ENCODE data around the gene DMGDH. TPM values are rescaled to one million over a fixed set of nuclear protein-coding genes. Genes with fewer than 3 reads are reported as not detected.

The DMGDH gene
- total and polyA plus RNA-seq, 10 of the 15 experiments (the other 5 are each of a cell fraction or from before 2014, with no cell fraction given): 0.22 to 1.5 (median 0.44) TPM; not detected in 3

DNA sequence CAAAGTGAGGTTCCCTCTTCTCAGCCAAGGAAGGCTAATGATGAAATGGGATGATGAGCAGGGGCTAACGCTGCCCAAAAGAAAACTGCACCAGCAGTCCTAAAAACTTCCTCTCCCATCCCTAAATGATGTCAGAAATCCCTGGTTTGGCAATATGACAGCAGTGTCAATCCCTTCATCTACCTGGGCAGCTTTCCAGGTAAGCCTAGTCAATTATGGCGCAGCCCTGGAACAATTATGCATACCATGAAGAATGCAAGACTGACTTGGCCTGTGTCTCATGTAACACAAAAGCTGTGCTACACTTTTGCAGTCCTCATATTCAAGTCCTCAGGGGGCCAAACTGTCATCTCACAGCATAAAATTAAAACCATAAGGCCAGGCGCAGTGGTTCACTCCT, 7.0 kb downstream of the DMGDH start:
- Histone ChIP-seq H3K4me1 (ENCODE audit: control insufficient read depth, insufficient read depth, low read length) (no peaks in the 10 kb centered on the region), H3K27ac (ENCODE audit: control insufficient read depth, insufficient read depth) (no peak overlapping the region), H3K9ac (ENCODE audit: control insufficient read depth, insufficient read depth, low read length) (no peak overlapping the region), H4K20me1 (ENCODE audit: control insufficient read depth, insufficient read depth) (no peaks in the 10 kb centered on the region), H3K4me2 (ENCODE audit: control insufficient read depth, insufficient read depth) (no peak overlapping the region), H3K79me2 (ENCODE audit: control insufficient read depth, insufficient read depth, low read length) (no peaks in the 10 kb centered on the region), H3K36me3 (ENCODE audit: control insufficient read depth in 2 of 2, insufficient read depth in 2 of 2, low read length in 1 of 2) (no peaks in the 10 kb centered on the region), H3K27me3 (replicated peaks in 1 of 2; ENCODE audit: control insufficient read depth in 2 of 2, insufficient read depth in 2 of 2, low read length in 1 of 2) (no peaks in the 10 kb centered on the region), H3K9me3 (replicated peaks; ENCODE audit: control insufficient read depth, insufficient read depth, low read length) (no peaks in the 10 kb centered on the region), H2AFZ (ENCODE audit: control insufficient read depth, low read depth, low read length) (no peak overlapping the region), H3K4me3 (no peak overlapping the region)
- in situ Hi-C loops (cut with MboI) (no loop called here), intact Hi-C loops (cut with micrococcal nuclease; ENCODE audit: unreplicated experiment) (no loop called here)
- ChIA-PET SMC1A (ENCODE audit: uncharacterized antibody, unreplicated experiment) (no interaction called here), POLR2A (no interaction called here), CTCF (interaction anchor here (1.1 to 1.6 kb wide), 3 partner anchors 14 to 70 kb away, joined by 4 to 6 read pairs (median 4); no protein-coding TSS in a partner anchor), RAD21 (ENCODE audit: unreplicated experiment) (no interaction called here)
- DNase-seq (ENCODE audit: low read depth, low spot score): no peak
- no peak for FAIRE-seq
- no TSS peak for BruUV-seq (replicated peaks)
- WGBS (ENCODE audit: insufficient coverage, insufficient replicate concordance, low lambda C conversion rate, missing lambda C conversion rate): 76% methylated on average over 3 of the region's 3 CpGs
- no peak for ATAC-seq
- TF ChIP-seq ZNF687 (IDR thresholded peaks at IDR 0.05) (no peak), CUX1 (IDR thresholded peaks at IDR 0.05; ENCODE audit: insufficient replicate concordance, low read depth, low read length) (no peak), CHD2 (IDR thresholded peaks at IDR 0.05; ENCODE audit: borderline replicate concordance, low read depth, low read length) (no peak), ZNF207 (IDR thresholded peaks at IDR 0.05; ENCODE audit: borderline replicate concordance) (no peak)

Data from GM12878 (cell line).